CD4-positive, CD25-positive, alpha-beta regulatory T cell (primary cell): Measurements from ENCODE around the gene NFKB1. TPM values are rescaled to one million over a fixed set of nuclear protein-coding genes. Genes with fewer than 3 reads are reported as not detected.

Experiments
- ATAC-seq, 2 donors: fragments of 150-1000 bp; cut with Tn5 transposase; one replicate each; pipeline ENCODE4 v1.10.0; 2021; ENCODE audit warnings: low read depth in 2 of 2, moderate number of reproducible peaks in 2 of 2, moderate library complexity in 1 of 2
- DNase-seq, 3 donors: peaks; one replicate each; pipeline versions ENCODE4 v3.0.0 to v3.0.0-alpha.2; 2012 to 2022; ENCODE audit warnings: mixed read lengths in 1 of 3
- H3K27ac ChIP-seq: one replicate; pipeline ENCODE4 v1.7.0; 2013; ENCODE audit warnings: mild to moderate bottlenecking, low read length; ENCODE audit not compliant: insufficient read depth, poor library complexity, severe bottlenecking
- H3K27me3 ChIP-seq: one replicate; pipeline ENCODE4 v1.7.0; 2013; ENCODE audit warnings: low read length; ENCODE audit not compliant: control insufficient read depth, insufficient read depth
- H3K36me3 ChIP-seq: one replicate; pipeline ENCODE4 v1.7.0; 2013; ENCODE audit warnings: mild to moderate bottlenecking, low read length, moderate library complexity; ENCODE audit not compliant: control insufficient read depth, insufficient read depth
- H3K4me1 ChIP-seq: 2 replicates; pipeline ENCODE4 v1.7.0; 2013; ENCODE audit warnings: mild to moderate bottlenecking, low read length; ENCODE audit not compliant: insufficient read depth, control insufficient read depth, poor library complexity, severe bottlenecking
- H3K4me3 ChIP-seq: one replicate; pipeline ENCODE4 v1.7.0; 2013; ENCODE audit warnings: low read depth, mild to moderate bottlenecking, low read length, moderate library complexity
- H3K9me3 ChIP-seq, 2 experiments: 1 replicate in 1 of 2; 2 replicates in 1 of 2; pipeline ENCODE4 v1.7.0; 2013; ENCODE audit warnings: low read length in 2 of 2, mild to moderate bottlenecking in 1 of 2, moderate library complexity in 1 of 2; ENCODE audit not compliant: control insufficient read depth in 2 of 2
- H3K27ac Mint-ChIP-seq, 3 donors: one replicate each; pipeline ENCODE4 v1.8.0; 2020 to 2022; ENCODE audit warnings: mild to moderate bottlenecking in 3 of 3, mixed read lengths in 3 of 3, moderate library complexity in 2 of 3
- H3K27me3 Mint-ChIP-seq: one replicate; pipeline ENCODE4 v1.8.0; 2022; ENCODE audit warnings: mild to moderate bottlenecking, mixed read lengths
- H3K36me3 Mint-ChIP-seq: one replicate; pipeline ENCODE4 v1.8.0; 2020; ENCODE audit warnings: mixed read lengths
- H3K4me1 Mint-ChIP-seq, 4 donors: one replicate each; pipeline ENCODE4 v1.8.0; 2020 to 2022; ENCODE audit warnings: mixed read lengths in 4 of 4, mild to moderate bottlenecking in 1 of 4
- H3K4me3 Mint-ChIP-seq, 4 donors: one replicate each; pipeline ENCODE4 v1.8.0; 2020 to 2022; ENCODE audit warnings: mild to moderate bottlenecking in 4 of 4, mixed read lengths in 4 of 4, moderate library complexity in 3 of 4
- H3K9me3 Mint-ChIP-seq, 7 donors: one replicate each; pipeline ENCODE4 v1.8.0; 2020 to 2022; ENCODE audit warnings: mixed read lengths in 7 of 7, mild to moderate bottlenecking in 3 of 7, moderate library complexity in 2 of 7
- polyA plus RNA-seq, 4 donors: library from polyadenylated mRNA; unstranded; fragments of 300-500 nt; fragmentation: Illumina TruSeq; gene quantifications; one replicate each; pipeline ENCODE4 v1.2.3, GENCODE V29; 2021
- total RNA-seq: library from RNA; stranded (reverse); gene quantifications from one replicate; pipeline ENCODE4 v1.2.3, GENCODE V29; 2022

The NFKB1 gene
- total and polyA plus RNA-seq, 5 donors from 2014 or later, result 9.2 to 152 (median 15.4) TPM

GRCh38 chr4:102541697-102542096 is 40.5 kb downstream of the NFKB1 start:
- Histone ChIP-seq H3K9me3 (no peaks in the 10 kb centered on the region), H3K27me3 (no peaks in the 10 kb centered on the region), H3K4me1 (no peaks in the 10 kb centered on the region), H3K4me3 (no peak overlapping the region), H3K36me3 (peaks cover 37% of the 10 kb centered on the region), H3K27ac (no peak overlapping the region)
- DNase-seq (no peak), ATAC-seq (no peak)
- Mint-ChIP-seq H3K36me3 (peaks cover 29% of the 10 kb centered on the region), H3K27ac (peak overlapping the region in 1 of 3 donors; percentile 2), H3K27me3 (no peaks in the 10 kb centered on the region), H3K9me3 (no peaks in the 10 kb centered on the region), H3K4me1 (peaks cover 0 to 27% (median 20%) of the 10 kb centered on the region in 4 donors), H3K4me3 (no peak overlapping the region)

DNA sequence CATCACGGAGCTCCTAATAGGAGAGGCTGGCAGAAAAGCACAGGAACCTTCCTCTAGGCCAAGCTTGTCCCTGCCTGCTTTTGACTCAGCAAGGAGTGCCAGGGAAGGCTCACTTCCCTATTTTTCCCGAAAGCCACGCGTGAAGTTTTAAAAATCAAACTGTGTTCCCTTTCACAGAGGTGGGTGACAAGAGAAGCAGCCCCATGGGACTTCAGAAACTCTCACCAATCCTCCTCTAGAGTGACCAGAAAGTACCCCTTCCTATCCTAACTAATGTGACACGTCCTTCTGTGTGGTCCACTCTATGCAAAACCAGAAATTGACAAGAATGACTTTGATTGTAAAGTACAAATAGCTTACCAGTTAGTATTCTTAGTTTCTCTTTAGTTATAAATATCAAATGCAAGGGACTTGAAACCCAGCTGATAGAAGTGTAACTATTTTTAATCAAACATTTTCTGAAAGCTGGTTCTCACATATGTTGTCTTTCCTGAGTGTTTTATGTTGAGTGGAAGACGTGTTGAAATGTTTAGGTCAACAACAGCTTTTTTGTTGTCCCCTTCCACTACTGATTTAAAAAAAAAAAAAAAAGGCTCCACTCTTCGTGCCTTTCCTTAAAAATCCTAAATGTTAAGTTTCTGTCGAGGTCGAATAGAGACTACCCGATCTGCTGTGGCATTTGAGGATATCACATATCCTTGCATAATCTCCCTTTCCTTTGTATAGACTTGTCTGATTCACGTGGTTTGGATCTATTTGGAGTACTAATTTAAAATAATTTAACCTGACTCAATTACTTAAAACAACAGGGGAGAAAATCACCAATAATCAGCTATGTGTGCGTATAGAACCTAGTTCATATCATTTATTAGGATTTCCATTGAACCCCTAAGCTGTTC is 42.1 kb downstream of the NFKB1 start:
- H3K36me3 Mint-ChIP-seq, result peaks cover 29% of the 10 kb centered on the region
- no peaks in the 10 kb centered on the region for H3K27me3 Mint-ChIP-seq

DNA sequence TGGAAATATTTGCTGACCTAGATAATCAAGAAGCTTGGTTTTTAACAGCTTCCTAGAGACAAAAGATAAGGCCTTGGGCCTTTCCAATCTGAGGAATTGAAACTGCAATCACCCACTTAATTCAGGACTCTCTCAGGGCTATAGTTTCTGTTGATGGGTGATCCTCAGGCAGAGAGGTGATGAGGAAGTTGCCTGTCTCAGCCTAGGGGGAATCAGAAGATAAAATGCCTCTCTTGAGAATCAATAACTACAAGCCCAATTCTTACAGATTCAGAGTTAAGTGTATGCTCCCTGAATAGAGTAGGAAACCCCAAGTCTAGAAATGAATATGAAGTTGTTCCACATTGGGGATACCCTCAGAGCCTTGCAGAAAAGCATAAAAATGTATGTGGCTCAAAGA is 45.5 kb downstream of the NFKB1 start:
- Histone ChIP-seq H3K27ac (no peak overlapping the region), H3K27me3 (no peaks in the 10 kb centered on the region), H3K36me3 (peaks cover 25% of the 10 kb centered on the region), H3K9me3 (no peaks in the 10 kb centered on the region), H3K4me1 (no peaks in the 10 kb centered on the region), H3K4me3 (no peak overlapping the region)
- Mint-ChIP-seq H3K27me3 (no peaks in the 10 kb centered on the region), H3K27ac (peak overlapping the region in 2 of 3 donors; percentile 16 to 22), H3K4me1 (peaks cover 21 to 49% (median 35%) of the 10 kb centered on the region in 4 donors), H3K9me3 (no peaks in the 10 kb centered on the region), H3K36me3 (peaks cover 24% of the 10 kb centered on the region), H3K4me3 (no peak overlapping the region)
- no peak for DNase-seq
- no peak for ATAC-seq

More for the DNA sequence above, 42.1 kb downstream of the NFKB1 start:
- H3K36me3 ChIP-seq, result peaks cover 36% of the 10 kb centered on the region
- no peaks in the 10 kb centered on the region for H3K9me3 ChIP-seq
- peaks cover 5 to 34% (median 26%) of the 10 kb centered on the region in 4 donors for H3K4me1 Mint-ChIP-seq
- H3K27ac ChIP-seq, result no peak overlapping the region
- no peak overlapping the region for H3K27ac Mint-ChIP-seq
- no peak for ATAC-seq
- no peaks in the 10 kb centered on the region for H3K4me1 ChIP-seq
- DNase-seq, result no peak
- no peak overlapping the region for H3K4me3 ChIP-seq
- H3K4me3 Mint-ChIP-seq, result no peak overlapping the region
- no peaks in the 10 kb centered on the region for H3K9me3 Mint-ChIP-seq
- no peaks in the 10 kb centered on the region for H3K27me3 ChIP-seq

DNA sequence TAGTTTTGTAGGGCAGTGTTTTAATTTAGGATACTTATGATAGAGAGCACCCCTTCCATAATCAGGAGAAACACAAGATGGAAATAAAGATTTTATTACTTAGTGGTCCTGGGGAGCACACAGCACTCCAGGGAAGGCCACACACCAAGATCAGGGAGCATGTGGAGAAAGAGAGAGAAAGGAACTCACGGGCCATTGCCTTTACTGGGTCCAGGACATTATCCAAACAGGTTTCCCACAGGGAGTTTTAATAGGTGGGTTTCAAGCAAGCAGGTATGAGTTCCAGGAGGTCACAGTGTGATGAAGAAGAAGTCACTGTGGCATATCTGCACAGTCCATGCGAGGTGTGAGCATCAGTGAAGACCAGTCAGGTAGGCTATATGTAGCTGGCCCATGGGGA is 46.8 kb downstream of the NFKB1 start:
- H3K4me3 Mint-ChIP-seq, result no peak overlapping the region
- H3K36me3 ChIP-seq, result peaks cover 19% of the 10 kb centered on the region
- no peak overlapping the region for H3K4me3 ChIP-seq
- H3K9me3 ChIP-seq, result no peaks in the 10 kb centered on the region
- peaks cover 34 to 55% (median 44%) of the 10 kb centered on the region in 4 donors for H3K4me1 Mint-ChIP-seq
- ATAC-seq, result no peak
- H3K27ac Mint-ChIP-seq, result peak overlapping the region in 1 of 3 donors; percentile 10
- no peak overlapping the region for H3K27ac ChIP-seq
- H3K27me3 ChIP-seq, result no peaks in the 10 kb centered on the region
- peaks cover 9% of the 10 kb centered on the region for H3K4me1 ChIP-seq
- no peaks in the 10 kb centered on the region for H3K9me3 Mint-ChIP-seq
- peaks cover 29% of the 10 kb centered on the region for H3K36me3 Mint-ChIP-seq
- H3K27me3 Mint-ChIP-seq, result no peaks in the 10 kb centered on the region
- DNase-seq, result no peak

- ATAC-seq (no peak), DNase-seq (no peak)
- Histone ChIP-seq H3K27me3 (no peaks in the 10 kb centered on the region), H3K27ac (no peak overlapping the region), H3K4me1 (peaks cover 16% of the 10 kb centered on the region), H3K4me3 (no peak overlapping the region), H3K36me3 (peaks cover 10% of the 10 kb centered on the region), H3K9me3 (no peaks in the 10 kb centered on the region)
- peaks cover 37 to 45% (median 42%) of the 10 kb centered on the region in 4 donors for H3K4me1 Mint-ChIP-seq
- peak overlapping the region; percentile 70 to 90 (median 71) for H3K27ac Mint-ChIP-seq
- no peaks in the 10 kb centered on the region for H3K27me3 Mint-ChIP-seq
- H3K9me3 Mint-ChIP-seq, result no peaks in the 10 kb centered on the region
- peaks cover 14% of the 10 kb centered on the region for H3K36me3 Mint-ChIP-seq
- H3K4me3 Mint-ChIP-seq, result peak overlapping the region in 2 of 4 donors; percentile 35 to 50
Observed at GRCh38 chr4:102551958-102552565, 50.9 kb downstream of the NFKB1 start.

- H3K36me3 Mint-ChIP-seq, result peaks cover 14% of the 10 kb centered on the region
- H3K4me1 Mint-ChIP-seq, result peaks cover 34 to 42% (median 37%) of the 10 kb centered on the region in 4 donors
- Histone ChIP-seq H3K9me3 (no peaks in the 10 kb centered on the region), H3K36me3 (peaks cover 10% of the 10 kb centered on the region), H3K27ac (no peak overlapping the region), H3K4me1 (peaks cover 16% of the 10 kb centered on the region), H3K27me3 (no peaks in the 10 kb centered on the region), H3K4me3 (peak overlapping the region; percentile 37)
- DNase-seq (no peak), ATAC-seq (peak in 1 of 2 donors; percentile 33)
- no peaks in the 10 kb centered on the region for H3K27me3 Mint-ChIP-seq
- peak overlapping the region; percentile 28 to 71 (median 70) for H3K27ac Mint-ChIP-seq
- no peaks in the 10 kb centered on the region for H3K9me3 Mint-ChIP-seq
- H3K4me3 Mint-ChIP-seq, result peak overlapping the region in 3 of 4 donors; percentile 4 to 17 (median 4)
Observed at GRCh38 chr4:102552781-102553180, 51.6 kb downstream of the NFKB1 start.

GRCh38 chr4:102553982-102554381 is 52.8 kb downstream of the NFKB1 start:
- H3K27ac ChIP-seq, result no peak overlapping the region
- H3K36me3 Mint-ChIP-seq, result peaks cover 10% of the 10 kb centered on the region
- no peak overlapping the region for H3K4me3 Mint-ChIP-seq
- H3K27me3 Mint-ChIP-seq, result no peaks in the 10 kb centered on the region
- no peaks in the 10 kb centered on the region for H3K9me3 Mint-ChIP-seq
- DNase-seq, result no peak
- no peak for ATAC-seq
- H3K4me3 ChIP-seq, result no peak overlapping the region
- peaks cover 35 to 42% (median 38%) of the 10 kb centered on the region in 4 donors for H3K4me1 Mint-ChIP-seq
- H3K27me3 ChIP-seq, result no peaks in the 10 kb centered on the region
- H3K36me3 ChIP-seq, result peaks cover 6% of the 10 kb centered on the region
- no peaks in the 10 kb centered on the region for H3K9me3 ChIP-seq
- H3K27ac Mint-ChIP-seq, result peak overlapping the region in 1 of 3 donors; percentile 32
- peaks cover 21% of the 10 kb centered on the region for H3K4me1 ChIP-seq
